Tibial artery (tissue), 4 donors: ENCODE results near the gene TXNDC11.
"Not testable (repeated sequence)": the region's sequence is repeated elsewhere in the genome, so short reads cannot be mapped to it uniquely, and the experiment has no call there.

Experiments
- DNase-seq, 2 donors: peaks; one replicate each; pipeline ENCODE4 v3.0.0-alpha.2; 2019
- H3K27ac ChIP-seq, 2 donors: fragments of 200-600 bp; sonication (generic) in 1 of 2; 1 replicate in 1 of 2; 2 replicates in 1 of 2; pipeline ENCODE4 v1.5.1; 2018 to 2019; ENCODE audit warnings: mild to moderate bottlenecking in 1 of 2
- H3K27me3 ChIP-seq, 2 donors: fragments of 200-600 bp; sonication (generic) in 1 of 2; one replicate each; pipeline versions ENCODE4 v1.5.1 to v1.6.0; 2016 to 2019
- H3K36me3 ChIP-seq, 3 donors: fragments of 200-600 bp; sonication (generic) in 2 of 3; one replicate each; pipeline ENCODE4 v1.5.1; 2016 to 2019; ENCODE audit warnings: mild to moderate bottlenecking in 2 of 3
- H3K4me1 ChIP-seq, 4 donors: fragments of 200-600 bp; sonication (generic) in 2 of 4; 1 replicate in 3 of 4; 2 replicates in 1 of 4; pipeline ENCODE4 v1.5.1; 2016 to 2019
- H3K4me3 ChIP-seq, 2 donors: fragments of 200-600 bp; sonication (generic) in 1 of 2; 1 replicate in 1 of 2; 2 replicates in 1 of 2; pipeline ENCODE4 v1.5.1; 2018 to 2019; ENCODE audit warnings: mild to moderate bottlenecking in 2 of 2
- H3K9me3 ChIP-seq, 3 donors: fragments of 200-600 bp; sonication (generic) in 1 of 3; one replicate each; pipeline ENCODE4 v1.5.1; 2016 to 2019
- CTCF ChIP-seq, 2 experiments: fragments of 200-600 bp in 1 of 2; fragments of 450-650 bp in 1 of 2; IDR thresholded peaks; one replicate each; pipeline ENCODE4 v1.5.1; 2017 to 2019; ENCODE audit warnings: antibody characterized with exemption in 2 of 2, mild to moderate bottlenecking in 1 of 2, moderate library complexity in 1 of 2
- intact Hi-C: fragments of 100-400 bp; cut with DNase I; formaldehyde crosslinking; loops from one replicate; pipeline ENCODE4 v1.15.0; 2023; ENCODE audit warnings: low total_unique reads

The TXNDC11 gene

GRCh38 chr16:11742536-11743307, at the start of gene TXNDC11:
Gene TXNDC11, minus strand, starts transcription at chr16:11742857. Its CDS starts 127 bp downstream, at chr16:11742730.
- Histone ChIP-seq H3K4me3 (peak within 1 kb of the TSS; percentile 85 to 92), H3K27ac (peak within 1 kb of the TSS; percentile 95 to 97), H3K9me3 (no peaks in the 10 kb centered on the region), H3K4me1 (peaks cover 0 to 42% (median 23%) of the 10 kb centered on the region in 4 donors), H3K27me3 (no peaks in the 10 kb centered on the region), H3K36me3 (no peaks in the 10 kb centered on the region)
- peak in 1 of 2 experiments; percentile 9 for TF ChIP-seq CTCF (IDR thresholded peaks at IDR 0.05)
- intact Hi-C loops: loop anchor here (1.0 kb wide), 1 partner anchor 55 kb away; the partner anchor contains the start of gene ZC3H7A
- DNase-seq: peak; percentile 99 to 100

- Histone ChIP-seq H3K27me3 (no peaks in the 10 kb centered on the region), H3K27ac (peak overlapping the region in 1 of 2 donors; percentile 96), H3K9me3 (no peaks in the 10 kb centered on the region), H3K4me1 (peaks cover 0 to 80% (median 44%) of the 10 kb centered on the region in 4 donors), H3K4me3 (no peak overlapping the region), H3K36me3 (no peaks in the 10 kb centered on the region)
- intact Hi-C loops: no loop called here
- peak in 1 of 2 donors; percentile 32 for DNase-seq
- TF ChIP-seq CTCF (IDR thresholded peaks at IDR 0.05): no peak
Observed at GRCh38 chr16:11791144-11791828, 48.6 kb upstream of the TXNDC11 start.

- H3K36me3 ChIP-seq: no peaks in the 10 kb centered on the region
- TF ChIP-seq CTCF (IDR thresholded peaks at IDR 0.05): no peak
- no peaks in the 10 kb centered on the region for H3K27me3 ChIP-seq
- no peak overlapping the region for H3K4me3 ChIP-seq
- no peak overlapping the region for H3K27ac ChIP-seq
- H3K4me1 ChIP-seq: peaks cover 0 to 84% (median 43%) of the 10 kb centered on the region in 4 donors
- no peak for DNase-seq
- intact Hi-C loops: no loop called here
- H3K9me3 ChIP-seq: no peaks in the 10 kb centered on the region
Observed at GRCh38 chr16:11788914-11789313, 46.3 kb upstream of the TXNDC11 start.

GRCh38 chr16:11784980-11785599, 42.4 kb upstream of the TXNDC11 start:
- Histone ChIP-seq H3K27ac (peak overlapping the region; percentile 77 to 90), H3K4me1 (peaks cover 0 to 91% (median 43%) of the 10 kb centered on the region in 4 donors)
- H3K9me3 ChIP-seq, H3K4me3 ChIP-seq, DNase-seq, H3K27me3 ChIP-seq, H3K36me3 ChIP-seq: not testable (repeated sequence)
- intact Hi-C loops: loop anchor here (5.0 kb wide), 1 partner anchor 528 kb away; the partner anchor contains the start of gene SOCS1

- Histone ChIP-seq H3K27ac (peak overlapping the region; percentile 77 to 90), H3K4me1 (peaks cover 0 to 92% (median 44%) of the 10 kb centered on the region in 4 donors)
- H3K27me3 ChIP-seq, H3K4me3 ChIP-seq, H3K9me3 ChIP-seq, H3K36me3 ChIP-seq, DNase-seq: not testable (repeated sequence)
- intact Hi-C loops: loop anchor here (5.0 kb wide), 1 partner anchor 527 kb away; the partner anchor contains the start of gene SOCS1
Observed at GRCh38 chr16:11784381-11784780, 41.7 kb upstream of the TXNDC11 start.

- Histone ChIP-seq H3K27ac (peak overlapping the region; percentile 77 to 90), H3K36me3 (peaks cover under 1 to 6% (median under 1%) of the 10 kb centered on the region in 3 donors), H3K4me3 (peak overlapping the region in 1 of 2 donors; percentile 38), H3K27me3 (no peaks in the 10 kb centered on the region), H3K9me3 (no peaks in the 10 kb centered on the region), H3K4me1 (peaks cover 0 to 88% (median 44%) of the 10 kb centered on the region in 4 donors)
- intact Hi-C loops: loop anchor here (5.0 kb wide), 1 partner anchor 527 kb away; the partner anchor contains the start of gene SOCS1
- no peak for TF ChIP-seq CTCF (IDR thresholded peaks at IDR 0.05)
- DNase-seq: no peak
Observed at GRCh38 chr16:11784038-11784369, 41.3 kb upstream of the TXNDC11 start.
